Measurements from ENCODE around the gene GPC5.

The GPC5 gene

DNA sequence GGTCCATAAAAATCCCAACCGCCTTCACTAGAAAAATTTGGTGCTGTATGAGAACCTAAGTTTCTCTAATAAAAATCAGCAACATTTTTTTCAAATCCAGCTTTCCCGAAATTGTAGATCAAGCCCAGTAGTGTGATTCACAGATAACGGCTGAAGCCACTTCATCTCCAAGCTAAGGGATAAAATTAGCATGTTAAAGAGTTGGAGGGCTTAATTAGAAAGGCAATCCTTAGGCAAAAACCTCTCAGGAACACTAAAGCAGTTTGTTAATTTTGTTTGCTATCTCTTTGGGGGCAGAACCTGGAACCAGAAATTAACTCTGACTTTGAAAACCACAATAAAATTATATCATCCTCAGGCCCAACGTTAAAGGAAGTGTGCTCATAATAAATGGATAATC, 820.2 kb downstream of the GPC5 start:
- Histone ChIP-seq H3K27me3 (replicated peaks; ENCODE audit: control insufficient read depth, insufficient read depth, low read length) (no peaks in the 10 kb centered on the region), H3K36me3 (ENCODE audit: control insufficient read depth, insufficient read depth, low read length) (no peaks in the 10 kb centered on the region), H3K4me3 (replicated peaks; ENCODE audit: low read depth, low read length) (no peak overlapping the region)
- DNase-seq (ENCODE audit: extremely low read depth, insufficient read length): no peak
- TF ChIP-seq, protein P1, sequence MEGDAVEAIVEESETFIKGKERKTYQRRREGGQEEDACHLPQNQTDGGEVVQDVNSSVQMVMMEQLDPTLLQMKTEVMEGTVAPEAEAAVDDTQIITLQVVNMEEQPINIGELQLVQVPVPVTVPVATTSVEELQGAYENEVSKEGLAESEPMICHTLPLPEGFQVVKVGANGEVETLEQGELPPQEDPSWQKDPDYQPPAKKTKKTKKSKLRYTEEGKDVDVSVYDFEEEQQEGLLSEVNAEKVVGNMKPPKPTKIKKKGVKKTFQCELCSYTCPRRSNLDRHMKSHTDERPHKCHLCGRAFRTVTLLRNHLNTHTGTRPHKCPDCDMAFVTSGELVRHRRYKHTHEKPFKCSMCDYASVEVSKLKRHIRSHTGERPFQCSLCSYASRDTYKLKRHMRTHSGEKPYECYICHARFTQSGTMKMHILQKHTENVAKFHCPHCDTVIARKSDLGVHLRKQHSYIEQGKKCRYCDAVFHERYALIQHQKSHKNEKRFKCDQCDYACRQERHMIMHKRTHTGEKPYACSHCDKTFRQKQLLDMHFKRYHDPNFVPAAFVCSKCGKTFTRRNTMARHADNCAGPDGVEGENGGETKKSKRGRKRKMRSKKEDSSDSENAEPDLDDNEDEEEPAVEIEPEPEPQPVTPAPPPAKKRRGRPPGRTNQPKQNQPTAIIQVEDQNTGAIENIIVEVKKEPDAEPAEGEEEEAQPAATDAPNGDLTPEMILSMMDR (IDR thresholded peaks at IDR 0.05; ENCODE audit: insufficient read depth, low read length, poor library complexity, severe bottlenecking): no peak

DNA sequence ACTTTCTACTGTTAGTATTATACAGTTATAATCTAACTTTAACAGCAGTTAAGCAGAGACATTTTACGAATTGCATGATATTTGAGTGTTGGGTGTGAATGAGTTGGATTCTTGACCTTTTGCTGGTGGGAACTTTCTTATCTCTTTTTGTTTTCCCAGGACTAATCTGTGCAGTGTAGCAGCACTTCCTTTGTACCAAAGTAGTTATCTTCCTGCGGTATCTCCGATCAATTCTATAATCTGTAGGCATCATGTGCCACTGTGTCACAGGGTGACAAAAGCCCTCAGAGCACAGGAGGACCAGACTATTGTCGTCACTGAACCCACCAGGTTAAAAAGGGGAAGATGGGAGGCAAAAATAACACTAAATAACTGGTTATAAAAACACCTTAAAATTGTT, 823.5 kb downstream of the GPC5 start:
- no peaks in the 10 kb centered on the region for H3K27me3 ChIP-seq (replicated peaks; ENCODE audit: control insufficient read depth, insufficient read depth, low read length)
- no peaks in the 10 kb centered on the region for H3K36me3 ChIP-seq (ENCODE audit: control insufficient read depth, insufficient read depth, low read length)
- H3K4me3 ChIP-seq (replicated peaks; ENCODE audit: low read depth, low read length): no peak overlapping the region
- DNase-seq (ENCODE audit: extremely low read depth, insufficient read length): no peak
- TF ChIP-seq, protein P1 (IDR thresholded peaks at IDR 0.05; ENCODE audit: insufficient read depth, low read length, poor library complexity, severe bottlenecking): no peak

DNA sequence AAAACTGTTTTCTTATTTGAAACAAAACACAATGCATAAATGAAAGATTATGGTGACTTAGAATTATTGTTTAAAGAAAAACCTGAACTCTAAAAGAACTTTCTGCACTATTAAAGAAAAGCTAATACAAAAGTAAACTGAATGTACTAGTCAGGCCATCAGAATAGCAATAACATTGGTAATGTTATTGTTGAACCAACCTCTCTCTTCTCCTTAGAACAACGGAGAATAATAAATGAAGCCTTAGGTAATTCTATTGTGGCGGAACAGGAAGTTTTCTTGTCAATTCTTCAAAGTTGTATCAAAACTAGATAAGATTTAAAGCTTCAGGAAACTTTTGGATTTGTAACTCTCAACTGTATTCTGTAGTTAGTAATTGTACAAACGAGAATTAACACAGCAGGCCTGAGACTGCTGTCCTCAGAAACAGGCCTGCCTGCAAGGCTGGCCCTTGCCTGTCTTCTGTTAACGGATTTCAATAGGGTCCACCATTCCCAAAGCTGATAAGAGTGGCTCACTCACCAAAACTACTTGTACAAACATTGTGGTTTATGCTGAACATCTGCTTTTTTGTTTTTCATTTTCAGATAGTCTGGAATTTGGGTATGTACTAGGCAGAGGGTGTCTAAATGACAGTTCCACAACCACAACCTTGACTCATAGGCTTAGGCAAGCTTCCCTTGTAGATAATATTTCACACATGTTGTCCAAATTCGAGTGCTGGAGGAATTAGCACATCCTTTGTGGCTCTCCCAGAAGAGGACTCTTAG, 825.8 kb downstream of the GPC5 start:
- no peak overlapping the region for H3K4me3 ChIP-seq (replicated peaks; ENCODE audit: low read depth, low read length)
- no peak for DNase-seq (ENCODE audit: extremely low read depth, insufficient read length)
- TF ChIP-seq, protein P1 (IDR thresholded peaks at IDR 0.05; ENCODE audit: insufficient read depth, low read length, poor library complexity, severe bottlenecking): no peak
- no peaks in the 10 kb centered on the region for H3K27me3 ChIP-seq (replicated peaks; ENCODE audit: control insufficient read depth, insufficient read depth, low read length)
- no peaks in the 10 kb centered on the region for H3K36me3 ChIP-seq (ENCODE audit: control insufficient read depth, insufficient read depth, low read length)

DNA sequence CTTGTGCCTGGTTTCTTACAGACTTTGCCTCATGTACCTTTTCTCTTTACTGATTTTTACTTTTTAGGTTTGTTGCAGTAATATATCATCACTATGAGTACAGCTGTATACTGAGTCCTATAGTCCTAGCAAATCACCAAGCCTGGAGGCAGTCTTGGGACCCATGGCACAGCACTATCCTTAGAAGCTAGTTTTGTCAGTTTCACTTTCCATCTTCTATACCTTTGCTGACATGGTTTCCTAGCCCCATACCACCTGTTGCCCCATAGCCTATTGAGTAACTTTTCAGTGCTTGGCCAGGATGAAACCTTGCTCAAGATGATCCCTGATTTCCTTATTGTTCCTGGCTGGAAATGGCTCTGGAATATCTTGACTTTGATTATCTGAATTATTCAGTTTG, 826.4 kb downstream of the GPC5 start:
- no peak overlapping the region for H3K4me3 ChIP-seq (replicated peaks; ENCODE audit: low read depth, low read length)
- no peaks in the 10 kb centered on the region for H3K27me3 ChIP-seq (replicated peaks; ENCODE audit: control insufficient read depth, insufficient read depth, low read length)
- DNase-seq (ENCODE audit: extremely low read depth, insufficient read length): no peak
- TF ChIP-seq, protein P1 (IDR thresholded peaks at IDR 0.05; ENCODE audit: insufficient read depth, low read length, poor library complexity, severe bottlenecking): no peak
- H3K36me3 ChIP-seq (ENCODE audit: control insufficient read depth, insufficient read depth, low read length): no peaks in the 10 kb centered on the region

DNA sequence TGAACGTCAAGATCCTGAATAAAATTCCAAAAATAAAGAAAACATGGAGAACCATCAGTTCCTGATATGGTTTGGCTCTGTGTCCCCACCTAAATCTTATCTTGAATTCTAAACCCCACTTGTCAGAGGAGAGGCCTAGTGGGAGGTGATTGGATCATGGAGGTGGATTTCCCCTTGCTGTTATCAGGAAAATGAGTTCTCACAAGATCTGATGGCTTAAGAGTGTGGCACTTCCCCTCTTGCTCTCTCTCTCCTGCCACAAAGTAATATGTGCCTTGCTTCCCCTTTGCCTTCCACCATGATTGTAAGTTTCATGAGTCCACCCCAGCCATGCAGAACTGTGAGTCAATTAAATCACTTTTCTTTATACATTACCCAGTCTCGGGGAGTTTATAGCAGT, 827.4 kb downstream of the GPC5 start:
- H3K4me3 ChIP-seq (replicated peaks; ENCODE audit: low read depth, low read length): no peak overlapping the region
- H3K36me3 ChIP-seq (ENCODE audit: control insufficient read depth, insufficient read depth, low read length): no peaks in the 10 kb centered on the region
- DNase-seq (ENCODE audit: extremely low read depth, insufficient read length): no peak
- H3K27me3 ChIP-seq (replicated peaks; ENCODE audit: control insufficient read depth, insufficient read depth, low read length): no peaks in the 10 kb centered on the region
- TF ChIP-seq, protein P1 (IDR thresholded peaks at IDR 0.05; ENCODE audit: insufficient read depth, low read length, poor library complexity, severe bottlenecking): no peak

DNA sequence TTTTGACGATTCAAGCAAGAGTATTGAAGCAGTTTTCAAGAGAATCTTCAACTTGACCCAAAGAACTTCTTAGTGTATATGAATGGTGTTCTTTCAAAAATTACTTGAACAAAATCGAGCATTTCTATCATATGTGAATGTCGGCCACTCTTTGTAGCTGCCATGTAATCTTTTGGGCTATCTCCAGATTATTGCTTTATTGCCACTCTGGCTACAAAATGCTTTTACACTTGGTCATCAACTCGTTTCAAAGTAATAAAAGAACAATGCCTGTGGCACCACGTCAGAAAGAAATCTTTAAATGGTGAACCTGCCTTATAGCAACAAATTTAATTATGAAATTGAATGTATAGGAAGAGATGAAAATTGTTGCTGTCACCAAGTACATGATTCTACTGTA, 834.5 kb downstream of the GPC5 start:
- no peak overlapping the region for H3K4me3 ChIP-seq (replicated peaks; ENCODE audit: low read depth, low read length)
- H3K27me3 ChIP-seq (replicated peaks; ENCODE audit: control insufficient read depth, insufficient read depth, low read length): no peaks in the 10 kb centered on the region
- TF ChIP-seq, protein P1 (IDR thresholded peaks at IDR 0.05; ENCODE audit: insufficient read depth, low read length, poor library complexity, severe bottlenecking): no peak
- no peak for DNase-seq (ENCODE audit: extremely low read depth, insufficient read length)
- no peaks in the 10 kb centered on the region for H3K36me3 ChIP-seq (ENCODE audit: control insufficient read depth, insufficient read depth, low read length)

All from GM06990 (cell line).